GM12874 (cell line): Measurements from ENCODE around the gene FAR1.

Experiments used
- CTCF ChIP-seq: IDR thresholded peaks from 2 replicates; pipeline ENCODE4 v1.5.1; 2011; ENCODE audit warnings: low read depth, mild to moderate bottlenecking, control low read depth, low read length, moderate library complexity; ENCODE audit not compliant: insufficient read depth

FAR1 gene

GRCh38 chr11:13644997-13645687 lies 23.3 kb upstream of the FAR1 start:
- no peak for TF ChIP-seq CTCF

GRCh38 chr11:13647391-13647790 lies 21.1 kb upstream of the FAR1 start:
- TF ChIP-seq CTCF = no peak

GRCh38 chr11:13649619-13650018 lies 18.8 kb upstream of the FAR1 start:
- no peak for TF ChIP-seq CTCF

- TF ChIP-seq CTCF = no peak
These were observed 7.3 kb upstream of the FAR1 start for GRCh38 chr11:13661074-13661623.

- no peak for TF ChIP-seq CTCF
These were observed 4.8 kb upstream of the FAR1 start for GRCh38 chr11:13663631-13664071.

GRCh38 chr11:13664351-13664750 lies 4.1 kb upstream of the FAR1 start:
- TF ChIP-seq CTCF = no peak

- TF ChIP-seq CTCF = no peak
These were observed 1.8 kb upstream of the FAR1 start for GRCh38 chr11:13666708-13667107.
